ENCODE results near the gene CRYBG3.

DNA sequence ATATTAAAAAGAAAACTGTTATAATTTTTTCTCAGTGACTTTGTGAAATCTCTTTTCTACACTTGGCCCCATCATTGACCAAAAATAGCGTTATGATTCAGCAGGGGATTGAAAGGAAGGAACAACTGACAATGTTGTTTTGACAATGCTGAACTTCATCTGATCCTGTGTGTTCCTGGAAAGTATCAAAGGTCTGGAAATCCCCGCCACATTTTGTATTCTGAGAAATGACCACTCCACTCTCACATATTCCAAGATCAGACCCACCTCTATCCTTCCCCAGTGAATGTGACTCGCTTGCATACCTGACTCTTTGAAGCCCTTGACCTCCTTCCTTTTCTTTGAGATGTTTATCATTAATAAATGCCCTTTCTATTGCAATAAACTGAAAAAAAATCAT lies 160.1 kb downstream of the CRYBG3 start:
- TF ChIP-seq POLR2AphosphoS5 (IDR thresholded peaks at IDR 0.05; ENCODE audit: low read depth, low read length) (no peak), TAF1 (IDR thresholded peaks at IDR 0.05; ENCODE audit: borderline replicate concordance, insufficient read depth, low read length) (no peak)
